T-helper 1 cell treated with Interleukin-12 subunit alpha and Interleukin-12 subunit beta and Interleukin-4 antibody, amounts not matched to agents 30 μg/mL and 1 μg/mL, for 36 hours (primary cell): ENCODE data around the gene ALX4.

Source experiments
- H3K27ac Mint-ChIP-seq: one replicate; pipeline ENCODE4 v1.8.0; 2021; ENCODE audit warnings: mild to moderate bottlenecking, mixed read lengths
- H3K27me3 Mint-ChIP-seq: one replicate; pipeline ENCODE4 v1.8.0; 2021; ENCODE audit warnings: low read depth, mixed read lengths
- H3K36me3 Mint-ChIP-seq: one replicate; pipeline ENCODE4 v1.8.0; 2021; ENCODE audit warnings: low read depth, mixed read lengths
- H3K4me1 Mint-ChIP-seq: one replicate; pipeline ENCODE4 v1.8.0; 2021; ENCODE audit warnings: low read depth, mixed read lengths
- H3K4me3 Mint-ChIP-seq: one replicate; pipeline ENCODE4 v1.8.0; 2021; ENCODE audit warnings: mild to moderate bottlenecking, moderate library complexity, mixed read lengths
- H3K9me3 Mint-ChIP-seq: one replicate; pipeline ENCODE4 v1.8.0; 2021; ENCODE audit warnings: mixed read lengths

ALX4 gene

DNA sequence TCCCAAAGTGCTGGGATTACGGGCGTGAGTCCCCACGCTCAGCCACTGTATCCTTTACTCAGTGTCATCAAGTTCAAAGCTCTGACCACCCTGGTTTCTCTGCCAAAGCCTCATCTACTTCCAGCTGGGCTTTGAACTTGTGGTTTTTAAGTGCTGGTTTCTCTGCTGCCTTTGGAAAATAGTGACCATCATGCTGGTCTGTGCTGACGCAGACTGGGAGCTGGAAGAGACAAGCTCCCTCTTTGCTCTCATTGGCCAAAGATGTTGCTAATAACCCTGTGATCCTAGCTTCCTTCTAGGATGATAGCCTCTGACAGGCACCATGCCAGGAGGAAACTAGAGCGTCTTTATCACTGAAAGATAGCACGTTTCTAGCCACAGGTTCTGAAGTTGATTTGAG, 62.4 kb downstream of the ALX4 start:
- Mint-ChIP-seq H3K4me3 (no peak overlapping the region), H3K27me3 (no peaks in the 10 kb centered on the region), H3K27ac (peak overlapping the region; percentile 28), H3K9me3 (peaks cover 9% of the 10 kb centered on the region), H3K4me1 (no peaks in the 10 kb centered on the region), H3K36me3 (peaks cover 24% of the 10 kb centered on the region)

- Mint-ChIP-seq H3K27ac (no peak overlapping the region), H3K4me1 (no peaks in the 10 kb centered on the region), H3K9me3 (peaks cover under 1% of the 10 kb centered on the region), H3K27me3 (no peaks in the 10 kb centered on the region), H3K4me3 (no peak overlapping the region), H3K36me3 (peaks cover 17% of the 10 kb centered on the region)
These were observed 63.2 kb downstream of the ALX4 start for GRCh38 chr11:44246726-44247125.

- no peak overlapping the region for H3K27ac Mint-ChIP-seq
These were observed 65.2 kb downstream of the ALX4 start for GRCh38 chr11:44244639-44245310.

DNA sequence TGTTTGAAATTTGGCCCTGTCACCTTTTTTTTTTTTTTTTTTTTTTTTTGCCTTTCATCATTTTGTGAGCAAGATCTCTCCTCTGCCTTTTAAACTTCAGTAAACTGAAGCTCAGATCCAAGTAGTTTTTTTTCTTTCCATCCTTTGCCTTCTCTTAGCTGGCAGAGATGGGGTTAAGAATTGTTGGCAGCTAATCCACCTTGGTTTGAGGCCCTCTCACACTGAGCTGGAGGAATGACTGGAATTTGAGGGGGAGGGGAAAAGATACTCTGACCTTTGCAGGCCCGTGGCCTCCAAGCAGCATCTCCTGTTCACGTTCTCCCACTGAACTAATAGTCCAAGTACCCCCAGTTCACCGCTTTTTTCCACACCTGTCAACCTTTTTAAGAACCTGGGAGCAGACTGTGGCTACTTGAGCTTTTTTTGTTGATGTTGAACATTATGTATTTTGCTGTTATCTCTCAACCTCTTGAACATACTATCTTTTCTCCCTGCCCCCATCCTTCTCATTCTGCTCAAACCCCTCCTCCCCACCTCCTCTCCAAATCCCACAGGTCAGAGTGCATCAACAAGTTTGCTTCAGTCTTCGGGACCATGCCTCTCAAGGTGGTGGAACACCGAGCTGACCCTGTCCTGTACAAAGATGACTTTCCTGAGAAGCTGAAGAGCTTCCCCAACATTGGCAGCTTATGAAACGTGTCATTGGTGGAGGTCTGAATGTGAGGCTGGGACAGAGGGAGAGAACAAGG, 66.2 kb downstream of the ALX4 start:
- Mint-ChIP-seq H3K9me3 (no peaks in the 10 kb centered on the region), H3K27ac (no peak overlapping the region), H3K4me3 (no peak overlapping the region), H3K4me1 (no peaks in the 10 kb centered on the region), H3K36me3 (peaks cover 16% of the 10 kb centered on the region), H3K27me3 (no peaks in the 10 kb centered on the region)

More at GRCh38 chr11:44244639-44245310, 65.2 kb downstream of the ALX4 start:
- Mint-ChIP-seq H3K9me3 (no peaks in the 10 kb centered on the region), H3K27me3 (no peaks in the 10 kb centered on the region), H3K36me3 (peaks cover 14% of the 10 kb centered on the region), H3K4me3 (no peak overlapping the region), H3K4me1 (no peaks in the 10 kb centered on the region)

- H3K36me3 Mint-ChIP-seq: peaks cover 16% of the 10 kb centered on the region
- no peak overlapping the region for H3K4me3 Mint-ChIP-seq
- no peak overlapping the region for H3K27ac Mint-ChIP-seq
- no peaks in the 10 kb centered on the region for H3K4me1 Mint-ChIP-seq
- no peaks in the 10 kb centered on the region for H3K9me3 Mint-ChIP-seq
- H3K27me3 Mint-ChIP-seq: no peaks in the 10 kb centered on the region
These were observed 66.9 kb downstream of the ALX4 start for GRCh38 chr11:44243086-44243485.

GRCh38 chr11:44241851-44242250, 68.1 kb downstream of the ALX4 start:
- Mint-ChIP-seq H3K27me3 (no peaks in the 10 kb centered on the region), H3K9me3 (no peaks in the 10 kb centered on the region), H3K27ac (no peak overlapping the region), H3K36me3 (peaks cover 20% of the 10 kb centered on the region), H3K4me1 (no peaks in the 10 kb centered on the region), H3K4me3 (no peak overlapping the region)

DNA sequence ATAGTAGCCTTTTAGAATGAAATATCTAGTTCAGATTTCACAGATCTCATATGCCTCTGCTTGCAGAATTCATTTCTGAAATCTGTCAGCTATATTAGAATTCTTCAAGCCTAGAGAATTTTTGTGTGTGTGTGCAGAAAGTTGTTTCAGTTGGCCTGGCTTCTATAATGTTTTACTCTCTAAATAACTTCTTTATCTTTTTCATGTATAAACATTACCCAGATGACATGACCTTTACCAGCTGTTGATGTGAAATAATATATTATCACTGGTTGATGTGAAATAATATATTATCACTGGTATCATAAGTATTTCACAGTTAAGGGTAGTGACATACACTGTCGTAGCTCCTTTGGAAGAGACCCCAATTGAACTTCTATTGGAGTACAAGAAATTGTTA, 72.8 kb downstream of the ALX4 start:
- Mint-ChIP-seq H3K9me3 (no peaks in the 10 kb centered on the region), H3K4me3 (no peak overlapping the region), H3K27ac (no peak overlapping the region), H3K4me1 (no peaks in the 10 kb centered on the region), H3K27me3 (no peaks in the 10 kb centered on the region), H3K36me3 (peaks cover 17% of the 10 kb centered on the region)

- Mint-ChIP-seq H3K4me3 (no peak overlapping the region), H3K9me3 (no peaks in the 10 kb centered on the region), H3K27ac (no peak overlapping the region), H3K4me1 (no peaks in the 10 kb centered on the region), H3K27me3 (no peaks in the 10 kb centered on the region), H3K36me3 (peaks cover 14% of the 10 kb centered on the region)
These were observed 73.6 kb downstream of the ALX4 start for GRCh38 chr11:44236296-44236695.

- no peak overlapping the region for H3K27ac Mint-ChIP-seq
- no peak overlapping the region for H3K4me3 Mint-ChIP-seq
- peaks cover 14% of the 10 kb centered on the region for H3K36me3 Mint-ChIP-seq
- no peaks in the 10 kb centered on the region for H3K9me3 Mint-ChIP-seq
- no peaks in the 10 kb centered on the region for H3K27me3 Mint-ChIP-seq
- H3K4me1 Mint-ChIP-seq: no peaks in the 10 kb centered on the region
These were observed 74.2 kb downstream of the ALX4 start for GRCh38 chr11:44235765-44236201.

DNA sequence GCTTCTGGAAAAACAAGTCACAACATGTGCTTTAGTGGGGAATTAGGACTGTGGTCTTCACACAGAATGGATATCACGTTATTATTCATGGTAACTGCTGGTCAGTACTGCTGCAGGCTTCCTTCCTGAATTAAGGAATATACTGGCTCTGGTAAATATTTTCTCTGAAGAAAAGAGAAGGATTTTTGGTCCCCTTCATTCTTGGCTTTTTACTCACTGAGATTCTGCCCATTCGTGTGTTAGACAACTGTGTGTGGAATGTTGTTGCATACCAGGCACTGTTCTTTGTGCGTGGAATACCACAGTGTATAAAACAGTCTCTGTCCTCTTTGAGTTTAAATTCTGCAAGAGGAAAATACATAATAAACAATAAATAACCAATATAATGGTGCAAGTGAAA, 80.3 kb downstream of the ALX4 start:
- Mint-ChIP-seq H3K4me1 (peaks cover 5% of the 10 kb centered on the region), H3K36me3 (peaks cover 3% of the 10 kb centered on the region), H3K4me3 (no peak overlapping the region), H3K27ac (no peak overlapping the region), H3K27me3 (no peaks in the 10 kb centered on the region), H3K9me3 (no peaks in the 10 kb centered on the region)

GRCh38 chr11:44229098-44229497, 80.8 kb downstream of the ALX4 start:
- no peak overlapping the region for H3K4me3 Mint-ChIP-seq
- peaks cover 3% of the 10 kb centered on the region for H3K36me3 Mint-ChIP-seq
- no peak overlapping the region for H3K27ac Mint-ChIP-seq
- no peaks in the 10 kb centered on the region for H3K27me3 Mint-ChIP-seq
- peaks cover 5% of the 10 kb centered on the region for H3K4me1 Mint-ChIP-seq
- no peaks in the 10 kb centered on the region for H3K9me3 Mint-ChIP-seq

GRCh38 chr11:44228379-44228778, 81.6 kb downstream of the ALX4 start:
- Mint-ChIP-seq H3K4me3 (no peak overlapping the region), H3K27ac (no peak overlapping the region), H3K36me3 (peaks cover 3% of the 10 kb centered on the region), H3K27me3 (no peaks in the 10 kb centered on the region), H3K4me1 (peaks cover 5% of the 10 kb centered on the region), H3K9me3 (no peaks in the 10 kb centered on the region)

DNA sequence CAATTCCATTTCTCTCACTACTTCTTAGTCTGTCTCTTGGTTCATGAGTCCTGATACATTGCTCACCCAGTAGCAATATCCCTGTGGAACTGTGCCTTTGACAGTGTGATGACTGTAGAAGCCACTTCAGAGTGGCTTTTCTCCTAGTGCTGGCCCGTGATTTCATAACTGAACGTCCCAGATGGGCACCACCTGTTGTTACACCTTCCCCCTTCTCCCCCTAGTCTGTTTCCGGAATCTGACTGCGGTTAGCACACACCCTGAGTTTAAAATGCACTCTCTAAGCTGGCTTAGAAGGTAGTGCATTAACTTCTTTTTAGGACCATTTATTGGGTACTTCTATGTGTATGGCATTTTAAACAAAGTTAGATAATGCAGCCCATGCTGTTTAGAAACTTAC, 83.0 kb downstream of the ALX4 start:
- Mint-ChIP-seq H3K27ac (no peak overlapping the region), H3K4me1 (peaks cover 5% of the 10 kb centered on the region), H3K9me3 (no peaks in the 10 kb centered on the region), H3K4me3 (no peak overlapping the region), H3K27me3 (no peaks in the 10 kb centered on the region), H3K36me3 (peaks cover 7% of the 10 kb centered on the region)

GRCh38 chr11:44226490-44226889, 83.4 kb downstream of the ALX4 start:
- H3K4me3 Mint-ChIP-seq: no peak overlapping the region
- H3K27ac Mint-ChIP-seq: no peak overlapping the region
- peaks cover 5% of the 10 kb centered on the region for H3K4me1 Mint-ChIP-seq
- peaks cover 7% of the 10 kb centered on the region for H3K36me3 Mint-ChIP-seq
- no peaks in the 10 kb centered on the region for H3K9me3 Mint-ChIP-seq
- no peaks in the 10 kb centered on the region for H3K27me3 Mint-ChIP-seq

DNA sequence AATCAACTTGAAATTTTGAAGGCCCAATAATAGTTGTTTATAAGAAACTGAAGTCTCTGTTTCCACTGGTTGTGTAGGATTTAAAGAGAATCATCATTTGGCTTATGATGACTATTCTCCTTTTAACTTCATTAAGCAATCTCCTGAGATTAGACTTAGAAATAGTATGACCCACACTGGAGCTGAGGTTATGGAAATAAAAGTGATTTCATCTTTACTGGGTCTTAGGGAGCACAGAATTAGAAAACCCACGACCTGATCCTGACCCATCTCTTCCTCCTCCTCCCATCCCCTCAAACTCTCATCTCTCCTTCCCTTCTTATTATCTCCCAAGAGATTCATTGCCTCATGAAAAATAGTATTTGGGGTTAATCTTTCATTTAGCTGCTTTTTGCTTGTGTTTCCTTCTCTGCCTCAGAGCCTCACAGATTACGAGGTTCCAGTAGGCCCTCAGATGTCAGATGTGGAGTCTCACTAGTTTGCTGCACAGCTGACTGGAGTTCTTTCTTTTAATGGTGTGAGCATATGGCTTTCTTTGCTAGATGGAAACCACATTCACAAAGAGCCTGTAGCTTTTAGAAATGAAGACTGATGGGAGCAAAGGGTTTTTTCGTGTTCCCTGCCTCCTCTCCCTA, 85.0 kb downstream of the ALX4 start:
- Mint-ChIP-seq H3K4me3 (no peak overlapping the region), H3K36me3 (peaks cover 7% of the 10 kb centered on the region), H3K9me3 (no peaks in the 10 kb centered on the region), H3K27ac (no peak overlapping the region), H3K27me3 (no peaks in the 10 kb centered on the region), H3K4me1 (peaks cover 5% of the 10 kb centered on the region)
